ENCODE measurements around the gene NCK1. TPM values are rescaled to one million over a fixed set of nuclear protein-coding genes. Genes with fewer than 3 reads are reported as not detected.

NCK1 gene
- total RNA-seq, 2 experiments from 2014 or later, result 24.9 to 38.1 TPM

DNA sequence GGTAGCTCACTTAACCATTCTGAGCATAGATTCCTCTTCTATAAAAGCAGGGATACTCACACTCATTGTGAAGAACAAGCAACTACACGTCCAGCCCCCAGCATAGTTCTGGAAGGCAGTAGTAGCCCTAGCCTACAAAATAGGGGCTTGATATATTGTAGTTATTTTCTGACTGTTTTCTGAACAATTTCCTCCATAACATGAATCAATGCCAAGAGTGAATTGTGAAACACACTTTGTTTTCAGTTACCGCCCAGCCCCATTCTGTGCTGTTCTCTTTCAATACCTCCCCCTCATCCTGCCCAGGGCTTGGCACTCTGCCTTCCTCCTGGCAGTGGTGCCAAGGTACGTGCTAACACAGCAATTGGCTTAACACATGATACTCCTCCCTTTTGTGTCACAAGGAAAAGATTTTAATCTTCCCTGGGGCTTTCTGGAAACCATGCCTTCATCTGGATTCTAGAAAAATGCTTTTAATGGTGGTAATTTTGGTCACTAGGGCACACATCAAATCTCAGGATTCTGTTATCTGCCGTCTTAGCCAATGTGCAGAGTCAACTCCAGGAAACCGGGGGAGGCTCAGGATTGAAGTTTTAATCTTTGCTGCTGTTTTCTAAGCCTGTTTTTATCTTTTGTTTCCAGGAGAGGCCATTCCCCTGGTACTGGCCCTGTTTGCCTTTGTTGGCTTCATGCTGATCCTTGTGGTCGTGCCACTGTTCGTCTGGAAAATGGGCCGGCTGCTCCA is 132.9 kb downstream of the NCK1 start:
- intact Hi-C loops (cut with micrococcal nuclease; ENCODE audit: unreplicated experiment), result no loop called here
- H3K4me3 ChIP-seq (ENCODE audit: low read depth, low read length, poor library complexity, severe bottlenecking), result no peak overlapping the region
- H3K4me2 ChIP-seq (ENCODE audit: low read length), result no peak overlapping the region
- DNase-seq (ENCODE audit: low spot score), result no peak
- H3K27ac ChIP-seq (ENCODE audit: low read depth, low read length, poor library complexity, severe bottlenecking), result no peak overlapping the region
- BruUV-seq (replicated peaks), result no TSS peak
- no peaks in the 10 kb centered on the region for H4K20me1 ChIP-seq (ENCODE audit: insufficient read depth, low read length)
- H3K79me2 ChIP-seq (ENCODE audit: insufficient read depth, low read depth, low read length), result no peaks in the 10 kb centered on the region
- ChIA-PET POLR2A (interaction anchor here (0.6 kb wide), 3 partner anchors 88 to 806 kb away, joined by 3 to 4 read pairs (median 4); no protein-coding TSS in a partner anchor), CTCF (ENCODE audit: unreplicated experiment) (no interaction called here)
- H3K36me3 ChIP-seq (ENCODE audit: insufficient read depth, low read length), result no peaks in the 10 kb centered on the region
- H3K4me1 ChIP-seq (ENCODE audit: insufficient read depth, low read length, poor library complexity, severe bottlenecking), result no peaks in the 10 kb centered on the region
- no peaks in the 10 kb centered on the region for H3K9me3 ChIP-seq (ENCODE audit: low read length)
- no peaks in the 10 kb centered on the region for H3K9me2 ChIP-seq (ENCODE audit: insufficient read depth, low read length)
- no peak overlapping the region for H2AFZ ChIP-seq (ENCODE audit: low read length)
- TF ChIP-seq, protein P1, sequence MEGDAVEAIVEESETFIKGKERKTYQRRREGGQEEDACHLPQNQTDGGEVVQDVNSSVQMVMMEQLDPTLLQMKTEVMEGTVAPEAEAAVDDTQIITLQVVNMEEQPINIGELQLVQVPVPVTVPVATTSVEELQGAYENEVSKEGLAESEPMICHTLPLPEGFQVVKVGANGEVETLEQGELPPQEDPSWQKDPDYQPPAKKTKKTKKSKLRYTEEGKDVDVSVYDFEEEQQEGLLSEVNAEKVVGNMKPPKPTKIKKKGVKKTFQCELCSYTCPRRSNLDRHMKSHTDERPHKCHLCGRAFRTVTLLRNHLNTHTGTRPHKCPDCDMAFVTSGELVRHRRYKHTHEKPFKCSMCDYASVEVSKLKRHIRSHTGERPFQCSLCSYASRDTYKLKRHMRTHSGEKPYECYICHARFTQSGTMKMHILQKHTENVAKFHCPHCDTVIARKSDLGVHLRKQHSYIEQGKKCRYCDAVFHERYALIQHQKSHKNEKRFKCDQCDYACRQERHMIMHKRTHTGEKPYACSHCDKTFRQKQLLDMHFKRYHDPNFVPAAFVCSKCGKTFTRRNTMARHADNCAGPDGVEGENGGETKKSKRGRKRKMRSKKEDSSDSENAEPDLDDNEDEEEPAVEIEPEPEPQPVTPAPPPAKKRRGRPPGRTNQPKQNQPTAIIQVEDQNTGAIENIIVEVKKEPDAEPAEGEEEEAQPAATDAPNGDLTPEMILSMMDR (conservative IDR thresholded peaks at IDR 0.05; ENCODE audit: low read length), result no peak
- no peak for TF ChIP-seq EZH2phosphoT487 (IDR thresholded peaks at IDR 0.05; ENCODE audit: borderline replicate concordance, low read depth, low read length)

DNA sequence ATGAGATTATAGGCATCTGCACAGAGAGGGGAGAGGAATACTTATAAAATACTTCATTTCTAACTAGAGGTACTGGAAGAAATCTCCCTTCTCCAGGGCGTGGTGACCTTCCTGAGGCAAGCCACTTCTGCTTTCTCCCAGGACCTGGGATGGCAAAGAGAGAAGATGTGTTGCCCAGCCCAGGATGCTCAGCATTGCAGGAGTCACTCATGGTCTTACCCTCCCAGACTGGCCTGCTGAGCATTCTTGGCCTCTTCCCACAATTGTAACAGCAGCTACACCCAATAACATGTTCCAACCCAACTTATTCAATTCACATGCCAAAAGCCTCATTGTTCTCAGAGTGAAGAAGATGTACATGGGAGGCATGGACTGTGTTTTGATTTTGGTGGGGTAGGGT is 133.6 kb downstream of the NCK1 start:
- H3K79me2 ChIP-seq (ENCODE audit: insufficient read depth, low read depth, low read length), result no peaks in the 10 kb centered on the region
- BruUV-seq (replicated peaks), result no TSS peak
- H3K4me2 ChIP-seq (ENCODE audit: low read length), result no peak overlapping the region
- no peak overlapping the region for H3K4me3 ChIP-seq (ENCODE audit: low read depth, low read length, poor library complexity, severe bottlenecking)
- no peaks in the 10 kb centered on the region for H3K4me1 ChIP-seq (ENCODE audit: insufficient read depth, low read length, poor library complexity, severe bottlenecking)
- H2AFZ ChIP-seq (ENCODE audit: low read length), result no peak overlapping the region
- ChIA-PET CTCF (ENCODE audit: unreplicated experiment) (no interaction called here), POLR2A (interaction anchor here (0.6 kb wide), 1 partner anchor 807 kb away, joined by 3 read pairs; no protein-coding TSS in a partner anchor)
- no peaks in the 10 kb centered on the region for H4K20me1 ChIP-seq (ENCODE audit: insufficient read depth, low read length)
- TF ChIP-seq EZH2phosphoT487 (IDR thresholded peaks at IDR 0.05; ENCODE audit: borderline replicate concordance, low read depth, low read length), result no peak
- TF ChIP-seq, protein P1 (conservative IDR thresholded peaks at IDR 0.05; ENCODE audit: low read length), result no peak
- intact Hi-C loops (cut with micrococcal nuclease; ENCODE audit: unreplicated experiment), result no loop called here
- no peak overlapping the region for H3K27ac ChIP-seq (ENCODE audit: low read depth, low read length, poor library complexity, severe bottlenecking)
- no peaks in the 10 kb centered on the region for H3K36me3 ChIP-seq (ENCODE audit: insufficient read depth, low read length)
- no peak for DNase-seq (ENCODE audit: low spot score)
- H3K9me3 ChIP-seq (ENCODE audit: low read length), result no peaks in the 10 kb centered on the region
- no peaks in the 10 kb centered on the region for H3K9me2 ChIP-seq (ENCODE audit: insufficient read depth, low read length)

Other genes starting within 250 kb of the NCK1 start
- gene STAG1, start 109.8 kb upstream of the NCK1 start, total RNA-seq (2014; rRNA removed; shearing (Covaris generic)), result 30.7 and 32.8 TPM in 2 replicates
- 46.6 and 49.9 TPM in 2 replicates for gene STAG1, start 109.8 kb upstream of the NCK1 start, total RNA-seq (2022)
- 0.13 TPM in 1 of 2 replicates, not detected in the other for gene SLC35G2, start 43.1 kb upstream of the NCK1 start, total RNA-seq (2014; rRNA removed; shearing (Covaris generic))
- 0.40 and 0.59 TPM in 2 replicates for gene SLC35G2, start 43.1 kb upstream of the NCK1 start, total RNA-seq (2022)
- 0.59 and 1.1 TPM in 2 replicates for gene IL20RB, start 95.8 kb downstream of the NCK1 start, total RNA-seq (2014; rRNA removed; shearing (Covaris generic))
- gene IL20RB, start 95.8 kb downstream of the NCK1 start, total RNA-seq (2022), result 2.4 and 3.1 TPM in 2 replicates

All from OCI-LY7 (cell line).